Right atrium auricular region (tissue), 2 donors: ENCODE measurements around the gene CDH13. TPM values are rescaled to one million over a fixed set of nuclear protein-coding genes. Genes with fewer than 3 reads are reported as not detected.

Experiments used
- DNase-seq: peaks from one replicate; pipeline ENCODE4 v3.0.0-alpha.2; 2019; ENCODE audit warnings: low spot score
- H3K27ac ChIP-seq, 2 donors: fragments of 200-600 bp; sonication (generic); 1 replicate in 1 of 2; 2 replicates in 1 of 2; pipeline ENCODE4 v1.5.1; 2016 to 2019
- H3K27me3 ChIP-seq, 2 donors: fragments of 200-600 bp; sonication (generic); one replicate each; pipeline versions ENCODE4 v1.5.1 to v1.6.0; 2017 to 2019
- H3K36me3 ChIP-seq: fragments of 200-600 bp; sonication (generic); one replicate; pipeline ENCODE4 v1.5.1; 2016
- H3K4me1 ChIP-seq, 2 donors: fragments of 200-600 bp; sonication (generic); one replicate each; pipeline versions ENCODE4 v1.5.1 to v1.6.0; 2017 to 2019
- H3K4me3 ChIP-seq, 2 donors: fragments of 200-600 bp; sonication (generic); 1 replicate in 1 of 2; 2 replicates in 1 of 2; pipeline ENCODE4 v1.5.1; 2017 to 2019; ENCODE audit warnings: mild to moderate bottlenecking in 1 of 2, moderate library complexity in 1 of 2
- H3K9me3 ChIP-seq, 2 donors: fragments of 200-600 bp; sonication (generic); one replicate each; pipeline ENCODE4 v1.5.1; 2019
- CTCF ChIP-seq, 2 donors: fragments of 200-600 bp; sonication (generic); IDR thresholded peaks; one replicate each; pipeline ENCODE4 v1.5.1; 2019; ENCODE audit warnings: antibody characterized with exemption in 2 of 2
- total RNA-seq, 2 donors: library from RNA; depleted of rRNA; stranded (reverse); fragments of >200 nt; gene quantifications; one replicate each; pipeline ENCODE4 v1.1.0, GENCODE V29; 2016

The CDH13 gene
- total RNA-seq, 2 donors from 2014 or later: 75.4 to 85.9 TPM

- no peak for DNase-seq
- H3K9me3 ChIP-seq: peaks cover 0 to 5% of the 10 kb centered on the region in 2 donors
- TF ChIP-seq CTCF (IDR thresholded peaks at IDR 0.05): no peak
- no peaks in the 10 kb centered on the region for H3K27me3 ChIP-seq
- H3K4me1 ChIP-seq: no peaks in the 10 kb centered on the region
- H3K27ac ChIP-seq: no peak overlapping the region
- H3K36me3 ChIP-seq: no peaks in the 10 kb centered on the region
- H3K4me3 ChIP-seq: no peak overlapping the region
These were observed 478.7 kb downstream of the CDH13 start for GRCh38 chr16:83105279-83106077.

DNA sequence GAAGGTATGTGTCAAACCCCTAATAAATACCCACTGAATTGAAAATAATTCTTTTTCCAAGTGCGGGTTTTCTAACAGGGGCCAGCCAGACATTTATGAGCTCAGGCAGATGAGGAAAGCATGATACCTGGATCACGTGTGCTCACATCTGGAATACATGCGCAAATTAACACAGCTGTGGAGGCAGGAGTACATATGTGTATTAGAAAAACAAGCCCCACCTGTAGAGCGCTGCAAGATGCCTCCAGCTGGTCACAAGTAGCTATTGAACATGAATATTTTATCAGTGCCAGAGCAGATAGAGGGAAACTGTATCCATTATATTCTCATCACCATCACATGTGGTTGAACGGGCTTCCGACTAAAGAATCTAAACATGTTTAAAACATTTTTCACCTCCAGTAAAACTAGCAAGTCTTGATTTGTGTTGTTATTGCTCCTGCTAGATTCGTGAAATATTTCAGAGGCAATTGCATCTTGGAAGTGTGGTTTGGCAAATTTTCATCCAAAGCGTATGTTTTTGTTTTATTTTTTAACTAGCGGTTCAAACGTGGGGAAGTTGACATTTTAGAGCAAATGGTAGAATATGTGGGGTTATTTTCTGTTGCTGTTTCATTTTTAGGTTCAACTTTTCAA is 482.8 kb downstream of the CDH13 start:
- no peak for DNase-seq

GRCh38 chr16:83110269-83110668 is 483.5 kb downstream of the CDH13 start:
- H3K27me3 ChIP-seq: no peaks in the 10 kb centered on the region
- no peak overlapping the region for H3K27ac ChIP-seq

More for the DNA sequence above, 482.8 kb downstream of the CDH13 start:
- Histone ChIP-seq H3K4me1 (no peaks in the 10 kb centered on the region), H3K4me3 (no peak overlapping the region), H3K27ac (no peak overlapping the region), H3K9me3 (no peaks in the 10 kb centered on the region), H3K27me3 (no peaks in the 10 kb centered on the region), H3K36me3 (no peaks in the 10 kb centered on the region)
- TF ChIP-seq CTCF (IDR thresholded peaks at IDR 0.05): no peak

DNA sequence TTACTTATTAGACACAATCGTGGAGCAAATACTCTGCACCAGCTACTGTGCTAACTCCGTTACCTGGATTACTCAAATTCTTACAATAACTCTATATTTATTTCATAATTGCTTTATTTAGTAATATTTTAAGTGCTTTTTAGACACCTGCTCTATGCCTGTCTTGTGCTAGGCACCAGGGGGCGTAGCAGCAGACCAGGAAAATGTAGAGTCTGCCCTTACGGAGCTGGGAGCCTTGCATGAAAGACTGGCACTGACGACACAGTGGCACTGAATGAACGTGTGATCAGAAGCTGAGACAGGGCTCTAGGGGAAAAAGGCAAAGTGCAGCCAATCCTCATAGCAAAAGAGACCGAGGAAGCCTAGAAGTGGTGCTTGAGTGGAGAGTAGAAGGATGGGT is 486.5 kb downstream of the CDH13 start:
- Histone ChIP-seq H3K4me3 (no peak overlapping the region), H3K27me3 (no peaks in the 10 kb centered on the region), H3K36me3 (no peaks in the 10 kb centered on the region), H3K4me1 (peaks cover 0 to 6% of the 10 kb centered on the region in 2 donors), H3K27ac (no peak overlapping the region), H3K9me3 (no peaks in the 10 kb centered on the region)
- peak; percentile 33 to 61 for TF ChIP-seq CTCF (IDR thresholded peaks at IDR 0.05)
- DNase-seq: no peak

More at GRCh38 chr16:83110269-83110668, 483.5 kb downstream of the CDH13 start:
- no peak for TF ChIP-seq CTCF (IDR thresholded peaks at IDR 0.05)
- Histone ChIP-seq H3K36me3 (no peaks in the 10 kb centered on the region), H3K9me3 (no peaks in the 10 kb centered on the region), H3K4me1 (peaks cover 0 to under 1% of the 10 kb centered on the region in 2 donors), H3K4me3 (no peak overlapping the region)
- no peak for DNase-seq

DNA sequence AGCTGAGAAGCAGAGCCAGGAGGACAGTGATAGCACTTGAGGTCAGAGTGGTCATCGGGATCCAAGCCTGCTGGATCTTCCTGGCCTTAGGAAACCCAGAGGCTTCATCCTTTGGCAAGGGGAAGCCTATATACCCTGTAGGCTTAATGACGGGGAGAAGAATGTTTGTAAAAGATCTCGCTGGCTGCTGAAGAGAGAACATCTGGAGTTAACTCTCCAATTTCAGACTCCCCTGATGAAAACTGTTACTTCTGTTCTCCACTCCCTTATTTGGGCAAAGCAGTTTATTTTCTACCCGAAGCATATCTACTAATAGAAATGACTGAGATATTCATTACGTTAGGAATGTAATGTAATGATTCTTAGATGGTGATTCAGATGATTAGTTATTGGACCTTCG is 487.0 kb downstream of the CDH13 start:
- H3K36me3 ChIP-seq: no peaks in the 10 kb centered on the region
- no peaks in the 10 kb centered on the region for H3K27me3 ChIP-seq
- no peaks in the 10 kb centered on the region for H3K9me3 ChIP-seq
- peaks cover 0 to 6% of the 10 kb centered on the region in 2 donors for H3K4me1 ChIP-seq
- no peak overlapping the region for H3K4me3 ChIP-seq
- H3K27ac ChIP-seq: no peak overlapping the region
- DNase-seq: no peak
- TF ChIP-seq CTCF (IDR thresholded peaks at IDR 0.05): no peak
